Lung (tissue), 12 donors: Measurements from ENCODE around the gene HSPB3. TPM values are rescaled to one million over a fixed set of nuclear protein-coding genes. Genes with fewer than 3 reads are reported as not detected.

Experiments
- ATAC-seq: fragments of 200-7000 bp; cut with Tn5 transposase; one replicate; pipeline ENCODE4 v1.9.1; 2020; ENCODE audit warnings: moderate number of reproducible peaks; ENCODE audit not compliant: insufficient read depth, low FRiP score
- DNase-seq, 3 donors: peaks; one replicate each; pipeline ENCODE4 v3.0.0-alpha.2; 2013 to 2017
- H3K27ac ChIP-seq, 2 donors: one replicate each; pipeline ENCODE4 v1.5.1; 2013; ENCODE audit warnings: mild to moderate bottlenecking in 2 of 2, moderate library complexity in 2 of 2, control low read depth in 1 of 2, inconsistent platforms in 1 of 2, low read depth in 1 of 2, low read length in 1 of 2
- H3K27me3 ChIP-seq, 3 donors: one replicate each; pipeline ENCODE4 v1.5.1; 2013; ENCODE audit warnings: low read length in 2 of 3; ENCODE audit not compliant: control insufficient read depth in 3 of 3, insufficient read depth in 3 of 3
- H3K36me3 ChIP-seq, 4 donors: one replicate each; pipeline ENCODE4 v1.5.1; 2013; ENCODE audit warnings: low read length in 4 of 4, mild to moderate bottlenecking in 1 of 4, moderate library complexity in 1 of 4; ENCODE audit not compliant: control insufficient read depth in 4 of 4, insufficient read depth in 4 of 4
- H3K4me1 ChIP-seq, 5 donors: one replicate each; pipeline ENCODE4 v1.5.1; 2013; ENCODE audit warnings: low read length in 5 of 5, mild to moderate bottlenecking in 2 of 5, moderate library complexity in 1 of 5; ENCODE audit not compliant: control insufficient read depth in 5 of 5, insufficient read depth in 5 of 5
- H3K4me3 ChIP-seq: one replicate; pipeline ENCODE4 v1.5.1; 2013; ENCODE audit warnings: mild to moderate bottlenecking, control low read depth, moderate library complexity
- H3K9ac ChIP-seq, 2 donors: one replicate each; pipeline ENCODE4 v1.5.1; 2013; ENCODE audit warnings: low read length in 2 of 2, control low read depth in 1 of 2; ENCODE audit not compliant: insufficient read depth in 1 of 2
- H3K9me3 ChIP-seq, 4 donors: one replicate each; pipeline ENCODE4 v1.5.1; 2013; ENCODE audit warnings: low read length in 3 of 4, mild to moderate bottlenecking in 1 of 4, moderate library complexity in 1 of 4; ENCODE audit not compliant: control insufficient read depth in 4 of 4, insufficient read depth in 3 of 4
- CTCF ChIP-seq: IDR thresholded peaks from 2 replicates; pipeline ENCODE4 v1.5.1; 2012; ENCODE audit warnings: mild to moderate bottlenecking; ENCODE audit errors: control extremely low read depth, extremely low read depth
- WGBS, 2 donors: extraction: QIAGEN DNeasy Blood & Tissue Kit; methylation state at CpG; one replicate each; pipeline ENCODE4 v1.1.7; 2013; 5-methylcytosine and 5-hydroxymethylcytosine counted together
- polyA plus RNA-seq, 2 donors: library from polyadenylated mRNA; stranded (reverse); fragments of 200-250 nt; gene quantifications; one replicate each; pipeline ENCODE4 v1.2.1, GENCODE V29; 2013
- total RNA-seq, 2 donors: library from RNA; depleted of rRNA in 1 of 2; stranded (reverse); fragments of >200 nt in 1 of 2; gene quantifications; one replicate each; pipeline ENCODE4 v1.2.1, GENCODE V29; 2014 to 2021
- donor health status: control.
- donor health status: control.
- donor health status: Bipolar disorder and iron deficiency.
- donor health status: healthy.
- donor health status: DM: yes; HTN: yes; CAD: no.

Gene HSPB3
- total and polyA plus RNA-seq, 4 donors: 0.47 to 1.7 (median 1.5) TPM; not detected in 1

GRCh38 chr5:54438620-54439389 is 16.7 kb upstream of the HSPB3 start:
- no peak for ATAC-seq
- no peak for TF ChIP-seq CTCF

DNA sequence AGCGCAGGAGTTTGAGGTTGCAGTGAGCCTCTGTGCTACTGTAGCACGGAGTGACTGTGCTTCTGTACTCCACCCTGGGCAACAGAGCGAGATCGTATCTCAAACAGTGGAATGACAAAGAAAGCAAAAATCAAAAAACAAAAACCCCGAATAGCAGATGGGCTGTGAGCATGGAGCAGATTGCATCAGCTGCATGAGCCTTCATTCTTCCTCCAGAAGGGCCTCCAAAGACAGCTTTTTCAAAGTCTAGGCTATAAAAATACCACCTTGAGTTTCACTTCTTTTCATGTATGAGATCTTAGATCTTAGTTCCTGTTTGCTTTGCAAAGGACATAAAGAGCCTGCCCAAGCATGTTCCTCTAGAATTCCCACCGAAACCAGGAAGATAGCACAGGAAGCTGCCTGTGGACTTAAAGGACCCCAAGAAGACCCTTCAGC is 15.0 kb upstream of the HSPB3 start:
- H3K9ac ChIP-seq: no peak overlapping the region
- no peaks in the 10 kb centered on the region for H3K4me1 ChIP-seq
- 76 to 77% methylated on average over 6 of the region's 6 CpGs for WGBS, 2 donors
- ATAC-seq (no peak), DNase-seq (no peak)
- no peaks in the 10 kb centered on the region for H3K36me3 ChIP-seq
- no peak overlapping the region for H3K27ac ChIP-seq
- no peak for TF ChIP-seq CTCF
- H3K4me3 ChIP-seq: no peak overlapping the region
- no peaks in the 10 kb centered on the region for H3K27me3 ChIP-seq
- H3K9me3 ChIP-seq: no peaks in the 10 kb centered on the region

More at GRCh38 chr5:54438620-54439389, 16.7 kb upstream of the HSPB3 start:
- no peaks in the 10 kb centered on the region for H3K9me3 ChIP-seq
- 58 to 64% methylated on average over 7 of the region's 7 CpGs for WGBS, 2 donors
- no peaks in the 10 kb centered on the region for H3K27me3 ChIP-seq
- no peak overlapping the region for H3K27ac ChIP-seq
- no peaks in the 10 kb centered on the region for H3K4me1 ChIP-seq
- H3K36me3 ChIP-seq: no peaks in the 10 kb centered on the region
- H3K9ac ChIP-seq: no peak overlapping the region
- no peak for DNase-seq
- H3K4me3 ChIP-seq: no peak overlapping the region

GRCh38 chr5:54442271-54442670 is 13.2 kb upstream of the HSPB3 start:
- Histone ChIP-seq H3K4me1 (no peaks in the 10 kb centered on the region), H3K4me3 (no peak overlapping the region), H3K9ac (no peak overlapping the region), H3K27me3 (no peaks in the 10 kb centered on the region), H3K36me3 (no peaks in the 10 kb centered on the region), H3K27ac (no peak overlapping the region), H3K9me3 (no peaks in the 10 kb centered on the region)
- ATAC-seq (no peak), DNase-seq (no peak)
- no peak for TF ChIP-seq CTCF
- 26 to 32% methylated on average over 1 of the region's 1 CpG for WGBS, 2 donors
